ENCODE measurements around the gene GLI3.

DNA sequence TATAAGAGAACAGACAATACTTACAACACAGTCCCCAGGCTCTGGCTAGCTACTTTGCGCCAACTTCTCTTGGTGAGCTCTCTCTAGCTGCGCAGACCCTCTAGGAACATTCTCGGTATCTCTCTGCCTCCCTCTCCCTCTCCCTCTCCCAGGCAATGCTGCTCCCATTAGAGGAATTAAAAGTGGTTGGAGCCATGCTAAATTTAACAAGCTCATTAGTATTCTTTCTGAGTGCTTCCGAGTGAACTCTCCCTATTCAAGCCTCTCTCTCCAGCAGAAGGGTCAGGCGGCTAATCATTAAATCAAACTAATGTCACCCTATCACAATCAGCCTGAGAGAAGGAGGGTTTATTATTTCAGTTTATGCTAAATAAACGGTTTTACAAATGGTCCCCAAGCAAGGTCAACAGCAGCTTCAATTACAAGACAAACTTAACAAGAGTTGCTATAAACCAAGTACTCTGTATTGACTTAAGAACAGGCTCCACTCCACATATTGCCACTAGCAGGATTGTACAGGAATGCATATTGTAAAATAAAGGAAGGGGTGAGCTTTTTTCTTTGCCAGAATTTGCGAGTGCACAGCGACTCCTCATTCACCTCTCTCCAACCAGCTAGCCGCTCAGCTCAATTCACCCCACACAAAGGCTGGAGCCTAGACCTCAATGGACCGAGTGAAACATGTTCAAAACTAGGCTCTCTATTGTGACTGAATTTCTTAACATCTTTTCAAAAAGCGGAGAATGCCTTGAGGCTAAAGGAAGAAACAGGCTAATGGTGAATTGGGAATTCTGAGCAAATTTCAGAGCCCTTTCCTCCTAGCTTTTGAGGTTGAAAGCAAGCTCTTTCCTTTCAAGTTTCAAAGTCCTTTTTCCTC is 84.4 kb downstream of the GLI3 start:
- TF ChIP-seq EZH2 (IDR thresholded peaks at IDR 0.05) (no peak), EZH2phosphoT487 (IDR thresholded peaks at IDR 0.05) (no peak)
- TF ChIP-seq, protein P1, sequence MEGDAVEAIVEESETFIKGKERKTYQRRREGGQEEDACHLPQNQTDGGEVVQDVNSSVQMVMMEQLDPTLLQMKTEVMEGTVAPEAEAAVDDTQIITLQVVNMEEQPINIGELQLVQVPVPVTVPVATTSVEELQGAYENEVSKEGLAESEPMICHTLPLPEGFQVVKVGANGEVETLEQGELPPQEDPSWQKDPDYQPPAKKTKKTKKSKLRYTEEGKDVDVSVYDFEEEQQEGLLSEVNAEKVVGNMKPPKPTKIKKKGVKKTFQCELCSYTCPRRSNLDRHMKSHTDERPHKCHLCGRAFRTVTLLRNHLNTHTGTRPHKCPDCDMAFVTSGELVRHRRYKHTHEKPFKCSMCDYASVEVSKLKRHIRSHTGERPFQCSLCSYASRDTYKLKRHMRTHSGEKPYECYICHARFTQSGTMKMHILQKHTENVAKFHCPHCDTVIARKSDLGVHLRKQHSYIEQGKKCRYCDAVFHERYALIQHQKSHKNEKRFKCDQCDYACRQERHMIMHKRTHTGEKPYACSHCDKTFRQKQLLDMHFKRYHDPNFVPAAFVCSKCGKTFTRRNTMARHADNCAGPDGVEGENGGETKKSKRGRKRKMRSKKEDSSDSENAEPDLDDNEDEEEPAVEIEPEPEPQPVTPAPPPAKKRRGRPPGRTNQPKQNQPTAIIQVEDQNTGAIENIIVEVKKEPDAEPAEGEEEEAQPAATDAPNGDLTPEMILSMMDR (IDR thresholded peaks at IDR 0.05): no peak

Data from neural progenitor cell (in vitro differentiated cells).